ENCODE data around the gene AKAP3. TPM values are rescaled to one million over a fixed set of nuclear protein-coding genes. Genes with fewer than 3 reads are reported as not detected.

AKAP3 gene
- total RNA-seq (1 to 10 TPM in 1 of 4 donors, under 1 TPM in 3; 0.36 to 1.6 (median 0.91) TPM), polyA plus RNA-seq (1 to 10 TPM; 1.3 to 2.4 (median 1.4) TPM)

DNA sequence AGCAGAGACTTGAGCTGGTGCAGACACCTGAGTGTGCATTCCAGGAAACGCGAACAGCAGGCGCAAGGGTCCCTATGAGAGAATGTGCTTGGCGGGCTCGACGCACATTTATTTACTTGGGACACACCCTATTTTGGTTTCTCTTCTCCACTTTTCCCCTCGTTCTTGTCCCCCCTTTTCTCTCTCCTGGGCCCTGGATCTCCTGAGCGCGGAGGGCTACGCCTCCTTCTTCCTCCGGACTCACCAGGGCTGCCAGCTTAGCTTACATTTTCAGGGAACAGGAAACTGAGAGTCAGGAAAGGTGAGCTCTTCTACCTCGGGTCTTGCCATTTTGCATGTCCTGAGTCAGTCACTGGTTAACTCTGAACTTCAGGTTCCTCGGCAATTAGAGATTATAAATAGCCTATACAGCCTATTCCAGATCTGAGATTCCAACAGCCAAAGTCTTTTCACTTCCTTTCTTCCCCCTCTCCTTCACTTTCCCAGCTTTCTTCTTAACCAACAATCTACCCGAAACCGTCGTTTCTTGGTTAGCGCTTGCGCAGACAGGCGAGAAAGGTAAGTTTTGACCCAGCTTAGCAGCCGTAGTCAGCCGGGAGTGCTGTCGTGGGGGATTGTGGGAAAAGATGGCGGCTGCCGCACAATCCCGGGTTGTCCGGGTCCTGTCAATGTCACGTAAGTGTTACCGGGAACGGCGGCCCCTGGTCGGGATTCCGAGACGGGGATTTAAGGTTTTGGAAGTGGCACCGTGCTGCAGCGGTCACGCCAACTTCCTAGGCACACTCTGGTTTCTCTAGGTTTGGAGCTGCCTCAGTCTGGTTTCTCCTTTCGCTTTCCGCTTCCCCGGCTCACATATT lies at the start of gene AKAP3, which contains the start of gene NDUFA9:
AKAP3 (minus strand) TSS at position 551 of the 857 bp plus-strand sequence. CDS start 10,855 bp downstream, outside the sequence.
NDUFA9 (plus strand) TSS at position 614 of the 857 bp plus-strand sequence; CDS start at position 627, 13 bp downstream.
- TF ChIP-seq CTCF (IDR thresholded peaks at IDR 0.05) (no peak), POLR2AphosphoS5 (IDR thresholded peaks at IDR 0.05) (peak; percentile 62 to 87 (median 71)), EP300 (IDR thresholded peaks at IDR 0.05) (no peak), POLR2A (IDR thresholded peaks at IDR 0.05) (peak in 1 of 2 donors; percentile 48)
- Histone ChIP-seq H3K36me3 (no peaks in the 10 kb centered on the region), H3K27me3 (no peaks in the 10 kb centered on the region), H3K4me3 (peak within 1 kb of the TSS; percentile 57 to 68 (median 65)), H3K4me1 (peaks cover 0 to 37% (median 23%) of the 10 kb centered on the region in 4 donors), H3K27ac (peak within 1 kb of the TSS; percentile 81 to 85 (median 84)), H3K9me3 (no peaks in the 10 kb centered on the region)
- peak; percentile 89 for DNase-seq
- intact Hi-C loops (cut with DNase I) = loop anchor here (5.0 kb wide), 2 partner anchors 41 to 111 kb away; partner anchors contain the start of gene RAD51AP1
- WGBS, 2 donors = 0 to 1% methylated on average over 39 of the region's 39 CpGs

DNA sequence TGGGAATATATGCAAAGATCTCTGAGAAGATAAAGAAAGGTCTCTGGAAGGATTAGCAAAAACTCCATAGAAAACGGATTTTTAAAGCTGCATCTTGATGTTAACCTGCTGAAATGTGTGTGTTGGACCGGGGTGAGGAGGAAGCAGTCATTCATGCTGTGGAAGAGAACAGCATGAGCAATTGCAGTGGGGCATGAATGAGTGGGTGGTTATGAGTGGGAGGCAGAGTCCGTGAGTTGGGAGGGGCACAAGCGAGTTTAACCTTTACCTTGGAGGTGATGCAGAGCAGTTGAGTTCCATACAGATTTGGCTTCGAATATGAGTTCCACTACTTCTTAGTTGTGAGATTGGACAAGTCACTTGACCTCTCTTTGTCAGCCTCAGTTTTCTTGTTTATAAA lies 41.9 kb upstream of the AKAP3 start:
- Histone ChIP-seq H3K9me3 (no peaks in the 10 kb centered on the region), H3K27ac (no peak overlapping the region), H3K4me3 (no peak overlapping the region), H3K36me3 (peaks cover 0 to 38% (median 13%) of the 10 kb centered on the region in 4 donors), H3K27me3 (no peaks in the 10 kb centered on the region), H3K4me1 (no peaks in the 10 kb centered on the region)
- 94 to 98% methylated on average over 5 of the region's 5 CpGs for WGBS, 2 donors
- intact Hi-C loops (cut with DNase I) = no loop called here
- no peak for TF ChIP-seq EP300 (IDR thresholded peaks at IDR 0.05)
- no peak for TF ChIP-seq POLR2A (IDR thresholded peaks at IDR 0.05)
- no peak for DNase-seq

- intact Hi-C loops (cut with DNase I) = no loop called here
- Histone ChIP-seq H3K27ac (no peak overlapping the region), H3K27me3 (no peaks in the 10 kb centered on the region), H3K36me3 (peaks cover 0 to 76% (median 24%) of the 10 kb centered on the region in 4 donors), H3K4me1 (no peaks in the 10 kb centered on the region), H3K9me3 (no peaks in the 10 kb centered on the region), H3K4me3 (no peak overlapping the region)
- no peak for DNase-seq
- no peak for TF ChIP-seq CTCF (IDR thresholded peaks at IDR 0.05)
- no peak for TF ChIP-seq POLR2AphosphoS5 (IDR thresholded peaks at IDR 0.05)
- no peak for TF ChIP-seq EP300 (IDR thresholded peaks at IDR 0.05)
- no peak for TF ChIP-seq POLR2A (IDR thresholded peaks at IDR 0.05)
- 93% methylated on average over 8 of the region's 8 CpGs for WGBS, 2 donors
Measured at GRCh38 chr12:4685317-4685716, 36.5 kb upstream of the AKAP3 start.

GRCh38 chr12:4681732-4682131 lies 32.9 kb upstream of the AKAP3 start:
- Histone ChIP-seq H3K27me3 (no peaks in the 10 kb centered on the region), H3K27ac (no peak overlapping the region), H3K36me3 (peaks cover 0 to 51% (median 13%) of the 10 kb centered on the region in 4 donors), H3K4me3 (no peak overlapping the region), H3K9me3 (no peaks in the 10 kb centered on the region), H3K4me1 (no peaks in the 10 kb centered on the region)
- no peak for TF ChIP-seq EP300 (IDR thresholded peaks at IDR 0.05)
- no peak for TF ChIP-seq POLR2A (IDR thresholded peaks at IDR 0.05)
- no peak for TF ChIP-seq CTCF (IDR thresholded peaks at IDR 0.05)
- no peak for TF ChIP-seq POLR2AphosphoS5 (IDR thresholded peaks at IDR 0.05)
- intact Hi-C loops (cut with DNase I) = no loop called here
- DNase-seq = no peak
- WGBS, 2 donors = 82 to 97% methylated on average over 3 of the region's 3 CpGs

DNA sequence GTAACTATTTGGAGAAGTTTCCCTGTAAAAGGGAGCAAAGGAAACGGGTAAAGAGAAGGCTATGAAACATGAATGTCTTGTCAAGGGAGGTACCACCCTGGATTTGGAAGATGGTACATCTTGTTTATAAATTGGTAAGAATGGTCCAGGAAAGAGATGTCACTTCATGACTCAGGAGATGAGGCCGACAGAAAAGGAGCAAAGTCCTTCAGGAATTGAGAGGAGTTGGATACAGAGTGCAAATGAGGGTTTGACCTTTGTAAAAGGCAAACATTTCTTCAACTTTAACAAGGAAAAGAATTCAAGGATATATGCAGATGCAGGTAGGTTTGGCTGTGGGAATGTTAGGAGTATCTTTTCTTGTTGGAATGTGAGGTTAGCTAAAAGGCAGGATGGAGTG lies 30.9 kb upstream of the AKAP3 start:
- 56 to 87% methylated on average over 2 of the region's 2 CpGs for WGBS, 2 donors

More for the DNA sequence above, 30.9 kb upstream of the AKAP3 start:
- Histone ChIP-seq H3K9me3 (no peaks in the 10 kb centered on the region), H3K27ac (no peak overlapping the region), H3K27me3 (no peaks in the 10 kb centered on the region), H3K36me3 (peaks cover 0 to 31% (median 7%) of the 10 kb centered on the region in 4 donors), H3K4me1 (no peaks in the 10 kb centered on the region), H3K4me3 (no peak overlapping the region)
- no peak for TF ChIP-seq POLR2AphosphoS5 (IDR thresholded peaks at IDR 0.05)
- TF ChIP-seq CTCF (IDR thresholded peaks at IDR 0.05) = no peak
- TF ChIP-seq POLR2A (IDR thresholded peaks at IDR 0.05) = no peak
- TF ChIP-seq EP300 (IDR thresholded peaks at IDR 0.05) = no peak
- no peak for DNase-seq
- intact Hi-C loops (cut with DNase I) = no loop called here
